MM.1S (cell line): ENCODE measurements around the gene FN3KRP.

Source experiments
- DNase-seq: peaks from one replicate; pipeline ENCODE4 v3.0.0-alpha.2; 2015
- H2AFZ ChIP-seq: fragments of 300-600 bp; sonication (generic); 2 replicates; pipeline ENCODE4 v1.6.0; 2016; ENCODE audit warnings: antibody characterized with exemption, low read length
- H3F3A ChIP-seq: fragments of 300-600 bp; sonication (generic); 2 replicates; pipeline ENCODE4 v1.6.1; 2016; ENCODE audit warnings: mild to moderate bottlenecking, antibody characterized with exemption, low read length, moderate library complexity, mixed read lengths; ENCODE audit not compliant: insufficient read depth
- H3K27ac ChIP-seq: fragments of 300-600 bp; sonication (generic); 2 replicates; pipeline ENCODE4 v1.5.1; 2016; ENCODE audit warnings: mild to moderate bottlenecking, low read length
- H3K27me3 ChIP-seq: fragments of 300-600 bp; sonication (generic); replicated peaks from 2 replicates; pipeline ENCODE4 v1.6.0; 2016; ENCODE audit warnings: low read length; ENCODE audit not compliant: insufficient read depth
- H3K36me3 ChIP-seq: fragments of 300-600 bp; sonication (generic); replicated peaks from 2 replicates; pipeline ENCODE4 v1.6.1; 2016; ENCODE audit warnings: mild to moderate bottlenecking, low read length, mixed read lengths; ENCODE audit not compliant: insufficient read depth
- H3K4me1 ChIP-seq: fragments of 300-600 bp; sonication (generic); 2 replicates; pipeline ENCODE4 v1.6.1; 2016; ENCODE audit warnings: low read length, mixed read lengths
- H3K4me2 ChIP-seq: fragments of 300-600 bp; sonication (generic); 2 replicates; pipeline ENCODE4 v1.6.0; 2016; ENCODE audit warnings: low read depth, low read length
- H3K4me3 ChIP-seq: fragments of 300-600 bp; sonication (generic); 2 replicates; pipeline ENCODE4 v1.5.1; 2016; ENCODE audit warnings: low read length, mixed read lengths
- H3K79me2 ChIP-seq: fragments of 300-600 bp; sonication (generic); 2 replicates; pipeline ENCODE4 v1.6.1; 2016; ENCODE audit warnings: mixed run types, low read length, mixed read lengths
- H3K9ac ChIP-seq: fragments of 300-600 bp; sonication (generic); 2 replicates; pipeline ENCODE4 v1.6.1; 2016; ENCODE audit warnings: low read length, mixed read lengths
- H3K9me2 ChIP-seq: fragments of 300-600 bp; sonication (generic); replicated peaks from 2 replicates; pipeline ENCODE4 v1.6.1; 2016; ENCODE audit warnings: mild to moderate bottlenecking, low read length, mixed read lengths; ENCODE audit not compliant: insufficient read depth
- H3K9me3 ChIP-seq: fragments of 300-600 bp; sonication (generic); replicated peaks from 2 replicates; pipeline ENCODE4 v1.6.1; 2016; ENCODE audit warnings: mild to moderate bottlenecking, low read length, mixed read lengths; ENCODE audit not compliant: insufficient read depth
- H4K20me1 ChIP-seq: fragments of 300-600 bp; sonication (generic); 2 replicates; pipeline ENCODE4 v1.6.1; 2016; ENCODE audit warnings: mild to moderate bottlenecking, low read length, moderate library complexity, mixed read lengths; ENCODE audit not compliant: insufficient read depth
- CTCF ChIP-seq: fragments of 300-600 bp; sonication (generic); IDR thresholded peaks from 2 replicates; pipeline ENCODE4 v1.5.1; 2016; ENCODE audit warnings: antibody characterized with exemption, low read length, mixed read lengths
- EZH2 ChIP-seq: fragments of 300-600 bp; sonication (generic); optimal IDR thresholded peaks from 2 replicates; pipeline ENCODE3; 2017; ENCODE audit warnings: low read depth, mild to moderate bottlenecking, antibody characterized with exemption, low read length, mixed read lengths
- EZH2phosphoT487 ChIP-seq: fragments of 300-600 bp; sonication (generic); IDR thresholded peaks from 2 replicates; pipeline ENCODE4 v1.6.1; 2018; ENCODE audit warnings: antibody characterized with exemption, low read length

The FN3KRP gene

DNA sequence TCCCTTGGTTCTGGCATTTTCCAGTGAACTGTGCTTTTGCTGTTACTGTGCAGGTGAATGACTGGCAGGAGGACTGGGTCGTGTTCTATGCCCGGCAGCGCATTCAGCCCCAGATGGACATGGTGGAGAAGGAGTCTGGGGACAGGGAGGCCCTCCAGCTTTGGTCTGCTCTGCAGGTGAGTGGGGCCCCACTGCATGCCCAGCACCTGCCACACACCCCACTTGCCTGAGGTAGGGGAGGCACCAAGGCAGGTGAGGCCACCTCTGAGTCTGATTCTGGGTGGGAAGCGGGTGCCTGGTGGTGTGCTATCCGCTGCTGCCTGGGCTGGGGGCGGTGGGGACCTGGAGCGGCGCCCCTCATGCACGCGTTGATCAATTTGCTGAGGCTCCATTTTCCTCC is 9.9 kb downstream of the FN3KRP start:
- Histone ChIP-seq H3K36me3 (peaks cover 4% of the 10 kb centered on the region), H3K9me2 (no peaks in the 10 kb centered on the region), H3K27me3 (no peaks in the 10 kb centered on the region), H3K4me3 (no peak overlapping the region), H3K4me1 (no peaks in the 10 kb centered on the region), H4K20me1 (no peaks in the 10 kb centered on the region), H3F3A (no peaks in the 10 kb centered on the region), H3K9me3 (no peaks in the 10 kb centered on the region), H3K4me2 (no peak overlapping the region), H3K27ac (no peak overlapping the region), H3K79me2 (no peaks in the 10 kb centered on the region), H3K9ac (no peak overlapping the region), H2AFZ (no peak overlapping the region)
- TF ChIP-seq CTCF, result no peak
- TF ChIP-seq EZH2phosphoT487, result no peak
- no peak for TF ChIP-seq EZH2
- no peak for DNase-seq

GRCh38 chr17:82729479-82730260 is 13.2 kb downstream of the FN3KRP start:
- Histone ChIP-seq H3F3A (no peaks in the 10 kb centered on the region), H2AFZ (no peak overlapping the region), H3K9me3 (no peaks in the 10 kb centered on the region), H3K4me2 (no peak overlapping the region), H4K20me1 (no peaks in the 10 kb centered on the region), H3K9ac (no peak overlapping the region), H3K9me2 (no peaks in the 10 kb centered on the region), H3K27ac (no peak overlapping the region), H3K36me3 (no peaks in the 10 kb centered on the region; the same call in 1 of the 2 replicates), H3K27me3 (no peaks in the 10 kb centered on the region), H3K4me1 (no peaks in the 10 kb centered on the region), H3K4me3 (no peak overlapping the region), H3K79me2 (no peaks in the 10 kb centered on the region)
- no peak for TF ChIP-seq EZH2
- no peak for DNase-seq

DNA sequence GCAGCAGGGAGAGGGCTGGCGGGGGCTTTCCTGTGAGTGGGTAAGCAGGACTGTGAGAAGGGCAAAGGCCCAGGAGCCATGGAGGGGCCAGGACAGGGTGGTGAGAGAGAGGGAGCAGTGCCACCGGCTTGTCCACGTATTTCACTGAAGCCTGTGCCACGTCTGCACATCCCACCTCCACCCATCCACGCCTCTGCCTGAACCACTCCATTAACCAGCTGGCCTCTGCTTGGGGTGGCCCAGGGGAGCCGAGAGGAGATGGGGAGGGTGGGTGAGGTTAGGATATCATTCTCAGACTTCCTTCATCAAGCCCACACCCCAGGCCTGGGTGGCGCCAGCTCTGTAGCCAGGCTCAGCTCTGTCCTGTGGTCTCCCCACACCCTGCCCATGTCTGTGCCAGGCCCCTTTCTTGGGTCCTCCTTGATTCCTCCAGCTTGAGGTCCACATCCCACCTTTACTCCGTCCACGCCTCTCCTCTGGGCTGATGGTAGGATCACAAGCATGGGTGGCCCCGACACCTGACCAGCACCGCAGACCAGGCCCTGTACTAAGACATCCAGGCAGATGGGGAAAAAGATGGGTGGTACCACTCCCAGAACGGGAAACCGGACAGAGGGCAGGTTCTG is 15.7 kb downstream of the FN3KRP start:
- no peaks in the 10 kb centered on the region for H3K9me2 ChIP-seq
- H3K4me2 ChIP-seq, result no peak overlapping the region
- H3K36me3 ChIP-seq, result no peaks in the 10 kb centered on the region
- no peak overlapping the region for H2AFZ ChIP-seq
- no peaks in the 10 kb centered on the region for H3F3A ChIP-seq
- H4K20me1 ChIP-seq, result no peaks in the 10 kb centered on the region
- DNase-seq, result no peak
- no peaks in the 10 kb centered on the region for H3K27me3 ChIP-seq
- no peak overlapping the region for H3K4me3 ChIP-seq
- H3K79me2 ChIP-seq, result no peaks in the 10 kb centered on the region
- H3K27ac ChIP-seq, result no peak overlapping the region
- H3K9ac ChIP-seq, result no peak overlapping the region
- TF ChIP-seq CTCF, result no peak
- TF ChIP-seq EZH2, result no peak
- no peak for TF ChIP-seq EZH2phosphoT487
- H3K9me3 ChIP-seq, result no peaks in the 10 kb centered on the region
- no peaks in the 10 kb centered on the region for H3K4me1 ChIP-seq
